GM03348 (cell line): ENCODE results near the gene CRYGB.
"Not testable (repeated sequence)": the region's sequence is repeated elsewhere in the genome, so short reads cannot be mapped to it uniquely, and the experiment has no call there.

ENCODE experiments used
- DNase-seq: peaks from one replicate; pipeline ENCODE4 v3.0.0; 2012; ENCODE audit warnings: low spot score

CRYGB gene

DNA sequence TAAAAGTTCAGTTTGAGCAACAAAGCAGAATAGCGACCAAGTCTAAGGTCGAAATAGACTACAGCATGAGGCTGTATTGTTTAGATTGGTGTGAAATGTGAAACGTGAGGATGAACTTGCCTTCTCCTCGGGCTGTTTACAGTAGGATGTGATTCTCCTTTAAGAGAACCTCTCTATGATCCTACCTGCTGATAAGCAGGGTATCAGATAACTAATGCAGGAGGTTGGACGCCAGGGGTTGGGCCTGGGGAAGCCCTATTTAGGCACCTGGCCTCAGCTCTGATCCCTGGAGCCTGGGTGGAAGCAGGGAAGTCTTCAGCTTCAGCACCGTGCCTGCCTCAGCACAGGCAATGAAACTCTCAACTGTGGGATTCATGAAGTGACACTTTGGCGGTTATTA is 33.0 kb downstream of the CRYGB start:
- DNase-seq, result no peak

DNA sequence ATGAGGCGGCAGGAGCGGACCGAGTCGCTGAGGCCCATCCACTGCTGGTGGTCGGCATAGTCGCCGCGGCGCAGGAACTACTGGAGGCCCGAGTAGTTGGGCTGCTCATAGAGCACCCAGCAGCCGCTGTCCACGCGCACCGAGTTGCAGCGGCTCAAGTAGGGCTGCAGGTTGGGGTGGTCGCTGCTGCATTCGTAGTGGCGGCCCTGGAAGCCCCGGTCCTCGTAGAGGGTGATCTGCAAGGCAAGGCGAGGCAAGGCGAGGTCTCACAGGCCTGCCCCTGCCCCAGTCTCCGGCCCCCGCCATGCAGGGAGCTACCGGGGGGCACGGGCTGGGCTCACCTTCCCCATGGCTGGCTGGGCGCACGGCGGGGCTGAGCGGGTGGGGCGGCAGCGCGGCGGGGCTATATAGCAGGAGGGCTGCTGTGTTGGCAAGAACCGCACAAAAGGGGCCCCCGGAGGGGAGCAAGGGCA is 33.6 kb downstream of the CRYGB start:
- not testable (repeated sequence) for DNase-seq

DNA sequence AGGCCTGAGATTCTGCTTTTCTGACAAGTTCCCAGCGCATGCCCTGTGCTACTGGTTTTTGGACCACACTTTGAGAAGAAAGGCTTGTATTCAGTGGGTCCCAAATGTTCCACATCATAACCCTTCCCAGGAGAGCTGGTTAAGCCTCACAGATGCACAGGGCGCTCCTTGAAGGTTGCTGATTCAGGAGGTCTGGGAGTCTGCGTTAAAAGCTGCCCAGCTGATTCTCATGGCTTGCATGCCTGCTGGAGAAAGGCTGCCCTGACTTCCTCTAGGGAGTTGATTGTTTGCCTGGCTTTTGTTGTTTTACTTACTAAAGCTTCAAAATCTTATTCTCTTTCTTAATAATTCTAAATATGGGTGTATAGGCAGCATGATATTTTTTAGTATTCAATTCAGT is 42.3 kb downstream of the CRYGB start:
- DNase-seq, result no peak

DNA sequence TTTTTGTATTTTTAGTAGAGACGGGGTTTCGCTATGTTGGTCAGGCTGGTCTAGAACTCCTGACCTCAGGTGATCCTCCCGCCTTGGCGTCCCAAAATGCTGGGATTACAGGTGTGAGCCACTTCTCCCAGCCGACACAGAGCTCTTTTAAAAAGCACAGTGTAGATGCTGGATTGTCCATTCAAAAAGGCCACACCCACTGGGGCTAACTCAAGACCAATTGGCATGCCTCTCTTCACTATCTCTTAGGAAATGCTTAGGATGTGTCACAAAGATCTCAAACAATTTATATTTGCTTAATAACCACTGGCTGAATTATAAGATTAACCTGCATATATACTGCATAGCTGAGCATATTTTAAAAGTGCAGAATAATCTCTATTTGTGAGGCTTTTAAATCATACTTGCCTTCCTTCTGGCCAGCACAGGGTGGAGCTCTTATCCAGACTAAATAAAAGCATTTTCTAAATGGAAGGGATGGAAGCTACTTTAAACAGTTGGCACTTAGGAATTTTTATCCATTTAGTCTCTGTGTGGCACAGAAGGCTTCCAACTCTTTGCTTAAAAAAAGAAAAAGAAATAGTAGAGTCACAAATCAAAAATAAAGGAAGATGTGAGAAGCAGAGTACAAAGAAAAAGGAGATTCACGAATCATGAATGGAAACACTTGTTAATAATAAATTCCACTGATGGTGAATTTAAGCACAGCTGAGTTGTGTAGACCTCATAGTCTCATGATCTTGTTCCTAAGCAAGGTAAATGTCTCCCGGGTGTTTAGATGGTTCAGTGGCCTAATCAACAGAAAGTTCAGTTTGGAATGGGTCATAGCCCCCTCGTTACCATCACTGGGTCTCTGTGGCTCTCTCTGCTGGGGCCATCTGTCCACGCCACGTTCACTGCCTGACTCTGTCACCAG is 44.0 kb downstream of the CRYGB start:
- DNase-seq, result peak; percentile 35

DNA sequence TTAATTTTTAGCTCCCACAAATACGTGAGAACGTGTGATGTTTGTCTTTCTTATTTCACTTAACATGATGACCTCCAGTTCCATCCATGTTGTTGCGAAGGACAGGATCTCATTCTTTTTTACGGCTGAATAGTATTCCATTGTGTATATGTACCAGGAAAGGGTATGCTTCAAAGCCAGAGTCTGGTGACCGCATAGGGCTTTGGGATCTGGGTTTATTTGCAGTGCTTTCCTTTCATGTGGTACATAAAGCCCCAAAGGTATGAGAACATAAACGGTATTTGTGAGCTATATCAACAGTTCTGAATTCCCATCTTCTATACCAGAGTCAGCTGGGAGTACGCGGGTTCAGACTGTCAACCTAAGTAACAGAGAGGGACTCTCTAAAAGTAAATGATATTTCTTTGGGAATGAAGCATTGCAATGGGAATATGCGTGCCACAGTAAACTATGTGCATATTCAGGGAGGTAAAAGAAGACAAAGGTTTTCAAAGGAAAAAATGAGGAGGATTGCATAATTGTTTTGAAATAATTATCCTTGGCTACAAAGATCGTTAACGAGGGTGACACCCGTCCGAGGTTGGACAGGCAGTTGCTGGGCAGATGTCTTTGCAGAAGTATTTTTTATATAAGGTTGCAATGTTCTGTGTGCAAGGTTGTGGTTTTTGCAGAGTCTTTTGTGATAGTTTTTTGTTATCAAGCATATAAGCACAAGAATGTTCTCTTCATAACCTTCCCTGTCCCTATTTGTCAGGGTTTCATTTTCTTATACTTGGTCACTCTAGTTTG is 46.1 kb downstream of the CRYGB start:
- DNase-seq, result no peak

DNA sequence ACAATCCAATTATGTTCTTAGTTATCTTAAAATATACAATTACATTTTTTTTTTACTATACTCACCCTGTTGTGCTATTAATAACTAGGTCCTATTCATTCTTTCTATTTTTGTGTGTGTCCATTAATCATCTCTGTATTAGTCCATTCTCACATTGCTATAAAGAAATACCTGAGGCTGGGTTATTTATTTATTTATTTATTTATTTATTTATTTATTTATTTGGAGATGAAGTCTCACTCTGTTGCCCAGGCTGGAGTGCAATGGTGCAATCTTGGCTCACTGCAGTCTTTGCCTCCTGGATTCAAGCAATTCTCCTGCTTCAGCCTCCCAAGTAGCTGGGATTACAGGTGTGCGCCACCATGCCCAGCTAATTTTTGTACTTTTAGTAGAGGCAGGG is 47.3 kb downstream of the CRYGB start:
- not testable (repeated sequence) for DNase-seq

DNA sequence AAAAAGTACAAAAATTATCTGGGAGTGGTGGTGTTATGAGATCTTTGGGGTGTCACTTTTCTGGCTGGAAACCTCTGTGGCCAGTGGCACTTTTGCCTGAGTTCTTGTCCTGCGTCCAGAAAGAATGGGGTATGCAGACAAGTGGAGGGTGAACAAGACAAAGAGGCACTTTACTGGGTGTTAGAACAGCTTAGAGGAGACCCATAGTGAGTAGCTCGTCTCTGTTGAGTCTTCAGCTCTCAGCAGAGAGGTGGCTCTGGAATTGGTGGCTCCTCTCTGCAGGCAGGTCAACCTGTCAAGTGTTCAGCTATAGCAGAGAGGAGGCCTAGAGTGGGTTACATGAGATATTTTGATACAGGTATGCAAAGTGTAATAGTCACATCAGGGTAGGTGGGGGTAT is 47.7 kb downstream of the CRYGB start:
- DNase-seq, result no peak

DNA sequence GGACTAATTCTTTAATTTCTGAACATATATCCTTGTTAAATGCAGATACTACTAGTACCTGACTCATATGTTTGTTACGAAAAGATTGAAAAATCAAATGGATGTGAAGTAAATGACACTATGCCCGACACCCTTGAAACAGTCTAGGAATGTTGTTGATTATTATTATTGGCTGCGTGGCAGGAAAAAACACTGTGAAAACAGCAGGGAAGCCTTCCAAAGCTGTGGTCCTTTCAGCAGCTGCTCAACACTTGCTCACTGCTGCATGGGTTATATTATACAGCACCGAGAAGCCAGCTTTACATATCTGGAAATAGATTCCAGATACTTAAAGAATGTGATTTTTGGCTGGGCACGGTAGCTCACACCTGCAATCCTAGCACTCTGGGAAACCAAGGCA is 48.2 kb downstream of the CRYGB start:
- peak; percentile 62 for DNase-seq

DNA sequence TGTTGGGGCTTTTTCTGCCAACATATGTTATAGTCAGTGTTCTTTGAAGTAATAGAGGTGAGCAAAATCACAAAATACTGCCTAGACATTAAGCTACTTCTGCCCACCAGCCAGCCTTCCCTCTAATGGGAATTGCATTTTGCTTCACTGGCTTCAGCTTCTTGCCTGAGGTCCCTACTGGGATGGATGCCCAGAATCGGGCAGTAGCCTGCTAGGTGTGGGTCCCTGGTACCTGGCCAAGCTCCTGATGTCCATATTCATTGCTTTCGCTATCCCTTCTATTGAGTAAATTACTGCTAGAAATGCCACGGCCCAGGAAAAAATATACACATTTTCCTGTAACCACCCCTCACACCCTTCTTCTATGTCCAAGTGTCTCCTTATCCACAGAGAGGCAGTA is 48.6 kb downstream of the CRYGB start:
- no peak for DNase-seq

DNA sequence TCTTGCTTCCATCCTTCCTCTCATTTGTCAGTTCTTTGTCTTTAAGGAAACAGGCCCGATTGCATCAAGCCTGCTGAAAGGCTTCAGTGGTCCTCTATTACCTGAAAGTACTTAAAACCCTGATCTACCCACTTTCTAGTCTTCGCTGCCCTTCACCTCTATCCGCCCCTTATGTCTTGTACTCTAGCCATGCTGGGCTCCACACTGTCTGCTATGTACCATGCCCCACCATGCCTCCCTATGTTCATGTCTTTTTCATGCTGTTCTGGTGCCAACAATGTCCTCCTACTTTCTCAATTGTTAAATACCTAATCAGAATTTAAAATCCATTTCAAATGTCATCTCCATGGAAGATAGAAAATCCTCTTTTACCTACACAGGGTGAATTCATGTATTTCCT is 49.9 kb downstream of the CRYGB start:
- no peak for DNase-seq

DNA sequence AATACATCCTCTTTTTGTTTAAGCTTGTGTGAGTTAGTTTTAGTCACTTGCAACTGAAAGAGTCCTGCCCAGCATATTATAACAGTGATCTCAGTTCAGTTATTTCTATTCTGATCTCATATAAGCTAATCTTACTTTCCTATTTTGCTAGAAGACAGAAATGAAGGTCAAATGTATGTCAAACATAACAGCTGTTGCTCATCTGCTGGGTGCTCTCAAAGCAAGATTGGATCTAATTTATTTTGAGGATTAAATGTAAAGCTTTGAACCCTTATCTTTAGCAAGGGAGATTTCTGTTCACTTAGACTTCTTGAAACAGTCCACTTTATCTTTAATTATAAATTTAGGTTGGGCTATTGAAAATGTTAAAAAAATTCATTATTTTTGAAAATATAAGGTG is 52.8 kb downstream of the CRYGB start:
- DNase-seq, result no peak
